NCI-H2196 treated with DMSO at 0.1 percent for 48 hours (cell line): Measurements from ENCODE around the gene TBC1D5.

Experiments
- DNase-seq: peaks from one replicate; lab custom pipeline; 2025; ENCODE audit not compliant: unreplicated experiment; lab: John Stamatoyannopoulos, UW

TBC1D5 gene

GRCh38 chr3:17119201-17120072 lies 623.0 kb downstream of the TBC1D5 start:
- no peak for DNase-seq

DNA sequence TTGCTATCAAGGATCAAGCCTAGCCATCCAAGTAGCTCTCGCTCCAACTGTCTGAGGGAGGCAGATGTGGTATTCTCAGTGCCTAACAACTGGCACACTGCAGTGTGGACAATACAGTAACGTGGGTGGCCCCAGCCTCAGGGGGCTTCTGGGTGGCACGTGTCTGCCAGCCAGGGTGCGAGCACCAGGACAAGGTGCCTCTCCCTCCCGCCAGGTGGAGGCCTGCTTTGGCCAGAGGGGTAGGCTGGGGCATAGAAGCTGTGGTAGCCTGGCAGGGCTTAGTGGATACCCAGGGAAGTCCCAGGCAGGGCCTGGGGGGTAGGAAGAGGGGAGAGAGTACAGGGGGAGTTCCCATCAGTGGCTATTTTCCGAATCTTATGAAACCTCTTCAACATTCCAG lies 623.7 kb downstream of the TBC1D5 start:
- DNase-seq = no peak

- DNase-seq = no peak
Observed at GRCh38 chr3:17116007-17116600, 626.3 kb downstream of the TBC1D5 start.

GRCh38 chr3:17115186-17115585 lies 627.2 kb downstream of the TBC1D5 start:
- no peak for DNase-seq

GRCh38 chr3:17111586-17111985 lies 630.8 kb downstream of the TBC1D5 start:
- DNase-seq = no peak

GRCh38 chr3:17110660-17111396 lies 631.6 kb downstream of the TBC1D5 start:
- DNase-seq = no peak
